ENCODE results near the gene AHCTF1.

GRCh38 chr1:246814890-246815289, 116.9 kb downstream of the AHCTF1 start:
- TF ChIP-seq CTCF (IDR thresholded peaks at IDR 0.05; ENCODE audit: borderline replicate concordance, extremely low read depth, low read length, poor library complexity, severe bottlenecking) (no peak), EZH2 (IDR thresholded peaks at IDR 0.05; ENCODE audit: borderline replicate concordance, low read depth, low read length, severe bottlenecking) (no peak)
